Measurements from ENCODE around the gene FGF6.

FGF6 gene

DNA sequence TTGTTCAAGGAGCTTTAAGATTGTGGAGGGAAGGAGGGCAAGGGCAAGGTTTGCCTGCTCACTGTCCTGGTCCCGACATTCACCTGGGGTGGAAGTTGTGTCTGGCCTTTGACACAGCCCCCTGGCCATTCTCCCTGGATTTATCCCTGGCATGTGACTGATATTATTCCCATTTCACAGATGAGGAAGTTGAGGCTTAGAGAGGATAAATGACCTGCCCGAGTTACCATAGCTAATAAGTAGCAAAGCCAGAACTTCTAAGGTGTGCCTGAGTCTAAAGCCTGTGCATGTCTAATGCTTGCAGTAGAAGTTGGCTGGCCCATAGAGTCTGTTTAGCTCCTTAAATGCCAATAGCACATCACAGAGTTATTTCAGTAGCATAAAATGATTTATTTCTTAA lies 720 bp upstream of the FGF6 start:
- no peak for DNase-seq

DNA sequence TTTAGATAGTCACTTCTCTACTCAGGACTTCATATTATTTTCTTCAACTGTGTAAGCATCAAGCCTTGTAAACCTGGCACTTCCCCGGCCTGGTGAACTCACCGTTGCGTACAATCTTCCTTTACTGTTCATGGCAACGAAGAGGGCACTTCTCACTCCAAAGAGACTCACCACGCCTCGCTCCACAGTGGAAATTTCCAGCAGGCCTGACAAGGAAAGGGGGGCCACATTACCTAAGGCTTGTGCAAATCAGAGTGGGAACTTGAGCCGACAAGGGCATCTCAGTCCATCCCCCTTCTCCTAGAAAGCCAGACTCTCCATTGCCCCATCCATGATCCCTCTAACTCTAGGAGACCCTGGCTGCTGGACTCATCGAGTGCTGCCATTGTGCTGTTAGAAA lies 1.6 kb downstream of the FGF6 start:
- no peak for DNase-seq

DNA sequence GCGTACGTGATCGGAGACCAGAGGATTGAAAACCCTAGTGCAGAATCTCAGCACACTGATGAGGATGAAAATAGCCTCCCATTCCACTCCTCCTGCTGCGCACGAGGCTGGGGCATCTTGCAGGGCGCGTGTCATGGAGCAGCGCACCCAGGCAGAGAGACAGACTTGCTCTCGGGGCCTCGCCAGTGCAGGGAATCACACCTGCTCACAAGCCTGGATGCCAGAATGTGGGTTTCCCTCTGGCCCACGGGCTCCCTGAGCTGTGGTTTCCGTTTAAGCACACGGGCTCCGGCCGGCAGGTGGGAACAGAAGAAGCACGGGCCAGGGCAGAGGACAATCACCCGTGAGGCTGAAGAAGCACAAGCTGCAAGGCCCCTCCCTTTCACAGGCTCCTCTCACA lies 2.0 kb downstream of the FGF6 start:
- no peak for DNase-seq

DNA sequence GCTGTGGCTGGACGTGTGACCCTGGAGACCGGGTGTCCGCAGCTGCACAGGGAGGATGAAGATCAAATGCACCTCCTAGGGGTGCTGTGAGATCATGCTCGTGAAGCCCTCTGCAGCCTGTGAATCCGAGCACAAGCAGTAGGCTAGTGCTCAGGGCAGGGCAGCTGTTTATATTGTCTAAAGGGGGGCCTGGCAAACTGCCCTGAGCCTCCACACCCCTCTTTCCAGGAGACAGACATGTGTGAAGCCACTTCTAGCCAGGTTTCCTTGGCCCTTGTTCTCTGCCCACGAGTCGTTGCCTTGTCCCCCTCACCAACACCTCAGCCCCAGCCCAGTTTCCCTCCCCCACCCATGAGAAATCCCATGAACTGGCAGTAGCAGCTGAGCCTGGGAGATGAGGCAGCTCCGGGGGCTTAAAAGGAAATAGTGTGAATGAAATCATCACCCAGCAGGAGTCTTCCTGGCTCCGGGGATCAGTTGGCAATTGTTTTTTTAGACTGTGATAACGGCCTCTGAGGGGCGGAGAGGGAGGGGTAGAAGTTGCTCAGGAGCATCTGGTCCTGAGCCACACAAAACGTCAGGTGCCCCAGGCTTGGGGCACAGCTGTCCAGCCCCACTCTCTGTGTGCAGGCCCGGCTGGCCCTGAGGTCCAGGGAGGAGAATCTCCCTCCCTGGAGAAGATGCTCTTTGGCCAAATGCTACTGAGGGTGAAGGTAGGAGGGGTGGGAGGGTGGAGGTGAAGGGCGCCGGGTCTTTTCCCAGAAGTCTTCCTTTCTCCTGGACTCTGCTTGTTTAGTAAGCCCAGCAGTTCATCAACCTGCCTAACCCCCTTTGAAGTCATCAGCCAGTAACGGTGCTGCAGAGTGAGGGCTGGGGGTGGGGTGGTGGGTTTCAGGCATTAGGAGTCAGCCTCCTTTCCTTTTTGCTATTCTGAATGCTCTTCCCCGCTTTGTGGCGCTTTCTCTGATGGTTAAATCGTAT lies 4.0 kb downstream of the FGF6 start:
- DNase-seq = peak in 2 of 3 experiments; percentile 73 to 87

DNA sequence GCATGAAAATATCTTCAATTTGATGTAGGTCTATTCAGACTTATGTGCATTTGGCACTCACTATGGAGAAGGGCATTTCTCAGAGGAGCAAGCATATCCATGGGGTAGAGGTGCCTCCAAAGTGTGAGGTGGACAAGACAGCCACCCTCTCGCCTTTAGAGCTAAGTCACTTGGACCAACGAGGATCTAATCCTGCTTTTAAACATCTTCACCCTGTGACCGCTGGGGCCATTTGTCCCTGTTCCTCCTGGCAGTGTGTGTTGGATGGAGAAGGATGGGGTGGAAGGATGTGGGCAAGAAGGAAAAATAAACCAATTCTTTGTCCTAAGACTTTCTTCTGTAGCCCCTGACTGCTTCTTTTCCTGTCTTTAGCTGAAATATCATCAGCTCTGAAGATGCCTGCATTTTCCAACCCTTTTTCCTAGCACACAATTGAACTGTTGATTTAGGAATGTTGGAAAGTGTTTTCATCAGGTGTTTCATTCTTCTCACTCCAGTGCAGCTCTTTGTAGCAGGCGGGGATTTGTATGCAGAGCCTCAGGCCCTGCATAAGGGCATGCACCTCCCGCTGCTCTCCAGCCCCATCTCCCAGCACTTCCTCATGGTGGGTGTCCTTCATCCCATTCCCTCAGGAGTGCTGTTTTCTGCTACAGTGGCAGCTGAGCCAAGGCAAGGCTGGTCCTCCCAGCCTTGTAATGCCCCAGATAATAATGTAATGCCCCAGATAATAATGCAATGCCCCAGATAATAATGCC lies 5.3 kb downstream of the FGF6 start:
- no peak for DNase-seq

DNA sequence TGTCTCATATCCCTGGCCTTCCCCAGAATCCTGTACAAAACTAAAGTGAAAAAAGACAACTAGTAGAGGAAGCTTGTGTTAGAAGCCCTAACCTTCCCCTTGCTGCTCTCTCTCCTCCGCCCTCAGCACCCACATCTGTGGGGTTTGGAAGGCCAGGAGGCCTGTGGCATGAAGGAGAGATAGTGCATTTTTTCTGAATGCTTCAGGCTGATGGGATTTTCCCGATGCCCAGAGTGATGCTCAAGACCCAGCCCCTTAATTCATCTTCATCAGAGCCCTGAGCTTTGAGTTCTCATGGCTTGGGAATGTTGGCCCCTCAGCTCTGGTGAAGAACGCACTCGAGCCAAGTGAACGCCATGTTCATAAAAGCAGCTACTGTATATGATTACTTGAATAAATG lies 5.9 kb downstream of the FGF6 start:
- no peak for DNase-seq

DNA sequence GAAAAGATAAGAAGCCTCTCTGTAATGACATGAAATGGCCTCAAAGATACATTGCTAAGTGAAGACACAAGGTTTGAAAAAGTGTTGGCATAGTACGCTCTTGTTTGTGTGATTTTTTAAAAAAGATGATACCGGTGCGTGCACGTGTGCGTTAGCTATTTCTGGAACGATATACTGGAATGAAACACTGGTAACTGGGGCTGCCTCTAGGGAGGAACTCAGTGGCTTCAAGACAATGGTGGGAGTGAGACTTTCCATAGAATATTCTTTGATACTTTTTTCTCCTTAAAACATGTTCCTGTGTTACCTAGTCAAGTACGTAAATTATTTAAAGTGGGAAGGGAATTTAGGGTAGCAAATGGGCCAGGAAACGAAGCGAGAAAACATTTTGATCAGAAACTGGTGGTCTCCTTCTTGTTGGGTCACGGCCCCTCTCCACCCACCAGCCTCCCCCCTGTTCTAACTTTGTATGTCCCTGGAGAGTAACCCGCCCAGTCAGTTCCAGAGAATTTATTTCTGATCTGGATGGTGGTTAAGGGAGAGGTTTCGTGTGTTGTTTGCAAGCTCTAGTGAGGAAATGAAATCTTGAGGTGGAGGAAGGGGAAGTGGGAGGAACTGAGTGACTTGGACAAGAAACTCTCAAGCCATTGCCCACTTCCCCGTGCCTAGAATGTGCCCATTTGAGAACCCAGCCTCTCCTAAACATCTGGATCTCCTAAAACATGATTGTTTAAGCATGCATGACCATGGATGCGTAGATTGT lies 6.6 kb downstream of the FGF6 start:
- DNase-seq = no peak

DNA sequence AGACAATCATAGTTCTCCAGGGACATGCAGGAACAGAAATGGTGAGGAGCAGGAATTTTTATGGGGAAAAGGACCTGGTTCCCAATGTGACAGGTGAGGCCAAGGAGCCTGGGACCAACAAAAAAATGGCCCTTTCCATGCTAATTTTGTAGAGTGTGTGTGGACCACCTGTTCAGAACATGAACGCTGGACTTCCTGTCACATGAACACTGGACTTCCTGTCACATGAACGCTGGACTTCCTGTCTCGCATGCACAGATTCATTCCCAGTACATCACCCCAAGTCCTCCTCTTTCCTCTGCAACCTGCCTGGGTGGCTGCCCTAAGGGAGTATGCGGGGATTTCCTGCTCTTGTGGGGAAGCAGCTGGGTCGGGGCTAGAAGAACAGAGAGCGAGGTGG lies 10.1 kb downstream of the FGF6 start:
- no peak for DNase-seq

DNA sequence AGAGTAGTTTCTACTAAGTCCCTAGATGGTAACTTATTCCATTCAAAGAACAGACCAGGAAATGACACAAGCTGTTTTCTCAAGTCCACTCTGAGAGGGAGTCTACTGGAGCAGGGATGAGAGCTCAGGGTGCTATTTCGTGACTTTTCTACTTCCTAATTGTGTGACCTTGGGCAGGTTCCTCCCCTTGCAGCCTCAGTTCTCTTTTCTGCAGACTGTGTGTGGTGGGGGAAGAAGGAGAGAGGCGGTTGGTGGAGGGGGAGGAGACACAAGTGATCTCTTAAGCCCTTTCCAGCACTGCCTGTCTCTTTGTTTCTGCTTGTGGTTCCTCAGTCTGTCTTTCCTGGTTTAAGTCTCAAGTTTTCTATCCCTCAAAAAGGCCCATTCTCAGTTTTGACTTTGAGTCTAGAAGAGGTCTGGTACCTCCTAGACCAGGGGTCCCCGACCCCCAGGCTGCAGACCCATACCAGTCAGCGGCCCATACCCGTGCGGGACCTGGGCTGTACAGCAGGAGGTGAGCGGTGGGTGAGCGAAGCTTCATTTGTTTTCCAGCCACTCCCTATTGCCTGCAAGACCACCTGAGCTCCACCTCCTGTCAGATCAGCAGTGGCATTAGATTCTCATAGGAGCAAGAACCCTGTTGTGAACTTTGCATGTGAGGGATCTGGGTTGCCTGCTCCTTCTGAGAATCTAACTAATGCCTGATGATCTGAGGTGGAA lies 10.7 kb downstream of the FGF6 start:
- DNase-seq = no peak

DNA sequence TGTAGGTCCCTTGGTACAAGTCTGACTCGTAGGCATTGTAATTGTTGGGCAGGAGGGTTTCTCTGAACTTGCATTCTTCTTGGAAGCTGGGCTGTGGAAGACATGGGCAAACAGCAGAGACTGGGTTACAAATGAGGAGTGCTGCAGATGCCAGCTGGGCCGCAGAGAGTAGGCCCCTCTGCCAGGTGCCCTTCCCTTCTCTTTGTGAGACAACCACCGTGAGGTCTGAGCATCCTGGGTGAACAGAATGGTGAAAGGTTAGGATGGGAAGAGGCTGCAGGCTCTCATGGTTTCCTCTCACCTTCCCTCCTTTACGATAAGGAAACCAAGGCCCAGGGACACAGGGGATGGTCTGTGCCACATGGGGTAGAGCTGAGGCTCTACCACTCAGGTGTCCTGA lies 11.3 kb downstream of the FGF6 start:
- DNase-seq = no peak

DNA sequence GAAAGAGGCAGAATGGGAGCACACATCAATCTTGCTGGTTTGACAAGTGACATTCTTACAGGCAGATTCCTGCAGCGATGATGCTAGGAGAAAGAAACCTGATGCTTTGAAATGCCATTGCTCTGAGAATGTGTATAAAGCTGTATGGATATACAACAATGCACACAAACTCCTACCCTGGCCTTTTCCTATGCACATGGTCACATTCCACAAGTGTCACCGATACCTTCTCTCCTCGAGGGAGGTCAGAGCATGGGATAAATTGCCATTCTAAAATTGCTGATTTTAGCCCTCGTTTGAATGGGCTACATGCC lies 11.9 kb downstream of the FGF6 start:
- DNase-seq = no peak

DNA sequence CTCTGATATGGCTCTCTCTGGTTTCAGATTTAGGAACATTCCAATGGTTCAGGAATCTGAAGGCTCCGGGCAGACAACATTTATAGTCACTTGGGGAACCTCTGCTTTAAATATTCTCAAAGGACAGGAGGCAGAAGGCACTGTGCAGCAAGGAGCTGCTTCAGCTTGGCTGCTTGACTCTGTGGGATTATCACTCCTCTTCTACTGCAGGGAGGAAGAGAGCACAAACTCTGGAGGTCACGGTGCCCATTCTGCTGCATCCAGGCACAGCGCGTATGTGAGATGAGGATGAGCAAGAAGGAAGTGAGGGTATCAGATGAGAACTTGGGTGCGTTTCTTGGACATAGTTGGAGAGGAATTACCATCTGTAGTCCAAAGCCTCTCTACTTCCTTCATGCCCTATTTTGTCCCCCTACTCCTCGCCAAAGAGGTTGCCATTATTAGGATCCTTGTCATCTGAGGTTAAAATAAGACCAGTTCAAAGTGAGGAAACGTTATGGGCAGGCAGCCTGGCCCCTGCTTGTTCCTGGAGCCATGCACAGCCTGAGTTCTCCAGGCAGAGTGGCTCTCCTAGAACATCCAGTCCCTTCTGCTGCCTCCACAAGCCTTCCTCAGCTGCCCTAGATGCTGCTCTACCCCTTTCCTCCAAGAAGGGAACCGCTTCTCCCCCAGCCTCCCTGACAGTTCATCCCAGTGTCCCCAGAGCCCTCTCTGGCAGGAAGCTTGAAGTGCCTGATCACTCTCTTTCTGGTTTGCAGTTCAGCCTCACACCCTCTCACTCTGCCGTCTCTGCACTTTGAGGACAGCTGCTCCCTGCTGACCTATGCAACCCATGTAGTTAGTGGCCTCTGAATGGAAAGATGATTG lies 12.5 kb downstream of the FGF6 start:
- no peak for DNase-seq

DNA sequence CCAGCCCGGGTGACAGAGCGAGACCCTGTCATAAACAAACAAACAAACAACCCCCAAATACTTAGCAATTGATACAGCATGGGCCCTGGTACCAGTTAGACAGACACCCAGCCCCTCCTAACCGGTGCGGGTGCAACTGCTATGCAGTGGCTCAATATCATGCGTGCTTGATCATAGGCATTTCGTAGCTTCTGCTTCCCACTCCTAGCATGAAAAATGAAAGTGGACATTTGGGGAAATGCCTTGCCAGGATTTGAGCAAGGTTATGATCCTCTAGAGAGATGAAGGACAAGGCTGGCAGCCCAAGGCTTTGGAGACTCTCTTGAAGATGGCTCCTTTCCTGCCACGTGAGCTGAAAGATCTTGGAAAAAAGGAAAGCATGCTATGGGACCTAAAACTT lies 13.7 kb downstream of the FGF6 start:
- no peak for DNase-seq

DNA sequence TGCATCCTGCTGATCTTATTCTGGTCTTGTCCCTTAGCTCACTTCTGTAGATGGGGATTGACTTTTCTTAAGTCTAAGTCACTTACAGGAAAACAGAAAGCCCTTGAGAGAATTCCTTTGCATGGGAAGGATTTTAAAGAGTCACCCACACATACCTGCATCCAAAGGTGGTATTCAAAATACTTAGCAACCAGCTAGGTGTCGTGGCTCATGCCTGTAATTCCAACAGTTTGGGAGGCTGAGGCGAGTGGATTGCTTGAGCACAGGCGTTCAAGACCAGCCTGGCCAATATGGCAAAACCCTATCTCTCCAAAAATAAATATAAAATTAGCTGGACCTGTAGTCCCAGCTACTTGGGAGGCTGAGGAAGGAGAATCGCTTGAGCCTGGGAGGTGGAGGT lies 14.2 kb downstream of the FGF6 start:
- DNase-seq = no peak

DNA sequence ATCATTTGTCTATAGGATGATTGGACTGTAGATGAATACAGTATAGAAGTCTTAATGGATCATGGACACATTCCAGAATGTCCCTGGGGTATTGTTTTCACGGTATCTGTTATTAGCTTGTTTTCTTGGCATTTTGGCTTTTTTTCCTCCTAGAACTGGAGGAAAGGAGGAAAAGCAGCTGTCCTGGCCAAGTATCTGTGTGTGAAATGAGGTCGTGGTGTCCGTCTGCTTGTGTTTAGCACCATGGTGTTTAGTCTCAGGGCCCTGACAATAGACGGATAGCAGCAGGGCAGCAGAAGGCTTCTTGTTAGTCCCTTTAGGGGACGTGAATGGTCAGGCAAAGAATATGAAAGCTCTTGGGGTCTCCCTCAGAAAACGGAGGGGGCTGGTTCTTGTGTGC lies 21.2 kb downstream of the FGF6 start:
- no peak for DNase-seq

DNA sequence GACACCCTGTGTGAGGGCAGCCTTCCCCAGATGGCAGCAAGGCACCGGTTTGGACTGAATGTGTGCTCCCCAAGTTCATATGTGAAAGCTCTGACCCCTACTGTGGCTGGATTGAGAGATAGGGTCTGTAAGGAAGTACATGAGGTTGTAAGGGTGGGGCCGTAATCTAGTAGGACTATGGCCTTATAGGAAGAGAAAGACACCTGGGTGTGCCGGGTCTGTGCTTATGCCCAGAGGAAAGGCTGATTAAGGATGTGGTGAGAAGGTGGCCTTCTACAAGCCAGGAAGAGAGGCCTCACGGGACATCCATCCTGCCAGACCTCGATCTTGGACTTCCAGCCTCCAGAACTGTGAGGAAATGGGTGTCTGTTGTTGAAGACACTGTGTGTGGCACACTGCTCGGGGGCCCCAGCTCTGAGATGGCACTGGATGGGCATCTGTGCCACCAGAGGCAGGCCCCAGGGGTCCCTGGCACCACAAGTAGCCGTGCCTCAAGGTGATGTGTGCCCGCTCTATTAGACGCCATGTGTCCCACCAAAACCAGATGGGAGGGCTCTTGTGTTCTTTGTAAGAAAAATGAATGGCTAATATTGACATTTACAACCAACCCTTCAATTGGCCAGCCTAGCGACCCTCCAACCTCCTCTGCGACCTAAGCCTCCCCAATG lies 22.0 kb downstream of the FGF6 start:
- DNase-seq = no peak

DNA sequence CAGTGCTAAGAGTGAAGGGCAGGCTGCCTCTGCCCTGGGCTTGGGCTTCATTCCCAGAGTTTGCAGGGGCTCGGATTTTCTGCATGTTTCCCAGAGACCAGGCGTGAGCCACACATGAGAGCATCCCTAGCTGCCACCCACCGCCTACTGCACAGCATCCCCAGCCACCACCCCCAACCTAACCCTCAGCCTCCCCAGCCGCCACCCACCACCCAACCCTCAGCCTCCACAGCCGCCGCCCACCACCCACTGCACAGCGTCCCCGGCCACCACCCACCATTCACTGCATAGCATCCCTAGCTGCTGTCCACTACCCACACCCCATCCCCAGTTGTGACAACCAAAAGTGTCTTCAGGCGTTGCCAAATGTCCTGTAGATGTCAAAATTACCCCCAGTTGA lies 22.6 kb downstream of the FGF6 start:
- no peak for DNase-seq

DNA sequence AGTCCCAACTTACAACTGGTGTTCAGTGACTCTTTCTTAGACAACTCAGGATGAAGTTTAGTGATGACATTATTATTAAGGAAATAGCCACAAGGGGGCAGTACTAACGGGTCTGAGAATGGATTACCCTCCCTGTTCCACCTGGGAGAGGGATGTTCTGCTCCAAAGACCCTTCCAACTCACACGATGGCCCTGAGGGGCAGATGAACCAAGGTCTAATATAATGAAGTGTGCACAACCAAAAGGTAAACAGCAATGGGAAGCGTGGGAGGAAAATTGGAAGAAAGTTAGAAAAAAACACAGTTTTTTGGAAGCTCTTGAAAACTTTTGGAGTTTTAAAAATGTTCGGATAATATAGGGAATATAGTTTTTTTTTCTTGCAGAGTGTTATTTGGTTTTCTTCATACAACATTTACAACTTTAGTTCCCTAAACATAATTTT lies 24.0 kb downstream of the FGF6 start:
- peak; percentile 13 to 71 (median 25) for DNase-seq

DNA sequence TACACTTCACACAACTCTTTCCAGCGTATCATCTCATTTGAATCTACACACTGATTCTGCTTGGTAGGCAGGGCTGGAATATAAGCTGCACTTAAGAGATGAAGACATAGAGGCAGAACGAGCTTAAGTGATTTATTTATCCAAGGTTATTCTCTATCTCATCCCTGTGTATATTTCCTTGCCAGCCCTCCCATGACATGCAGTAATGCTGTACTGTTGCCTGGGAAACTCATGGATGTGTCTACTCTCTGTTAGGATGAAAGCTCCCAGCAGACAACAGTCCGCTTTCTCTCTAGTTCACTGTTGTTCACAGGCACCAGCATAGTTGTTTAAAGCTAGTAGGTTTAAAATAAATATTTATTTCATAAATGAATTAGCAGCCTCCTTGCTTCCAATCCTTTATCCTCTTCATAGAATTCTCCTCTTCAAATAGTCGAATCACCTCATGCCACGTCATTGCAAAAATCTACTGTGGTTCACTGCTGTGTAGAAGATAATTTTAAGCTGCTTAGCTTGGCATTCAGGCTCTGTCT lies 25.4 kb downstream of the FGF6 start:
- peak in 2 of 3 experiments; percentile 8 to 49 for DNase-seq

DNA sequence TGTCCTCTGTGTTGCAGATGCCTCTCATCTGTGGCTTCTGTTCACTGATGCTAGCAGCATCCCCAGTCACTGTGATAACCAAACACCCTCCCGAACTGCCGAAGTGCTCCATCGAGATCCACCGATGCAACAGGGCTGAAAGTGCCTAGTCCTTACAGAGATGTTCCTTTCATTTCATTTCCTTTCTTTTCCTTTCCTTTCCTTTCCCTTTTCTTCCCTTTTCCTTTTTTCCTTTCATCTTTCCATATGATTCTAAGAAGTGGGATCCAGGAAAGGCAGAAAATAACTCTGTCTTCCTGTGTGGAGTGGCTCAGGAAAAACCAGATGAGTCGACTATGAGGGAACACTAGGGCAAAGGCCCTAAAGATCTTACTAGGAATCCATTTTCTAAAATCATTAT lies 26.7 kb downstream of the FGF6 start:
- no peak for DNase-seq

DNA sequence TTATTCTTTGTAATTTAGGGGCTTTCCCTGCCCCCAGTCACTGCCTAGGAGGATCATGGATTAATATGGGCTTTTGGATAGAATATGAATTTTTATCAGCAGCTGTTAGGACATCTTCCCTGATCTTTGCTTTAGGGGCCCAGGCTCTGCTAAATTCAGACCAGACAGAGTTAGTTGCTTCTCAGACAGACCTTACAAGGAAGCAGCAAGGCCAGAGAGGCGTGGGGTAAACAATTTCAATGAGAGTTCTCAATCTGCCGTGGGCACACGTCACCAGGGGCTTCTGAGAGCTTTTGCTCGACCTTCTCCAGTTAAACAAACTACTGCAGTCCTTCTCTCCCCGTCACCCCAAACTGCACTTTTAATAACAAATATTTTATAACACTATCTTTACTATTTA lies 27.7 kb downstream of the FGF6 start:
- no peak for DNase-seq

Measured in NCI-H1417 (cell line).